ENCODE results near the gene P2RX4. TPM values are rescaled to one million over a fixed set of nuclear protein-coding genes. Genes with fewer than 3 reads are reported as not detected.
"Not testable (repeated sequence)": the region's sequence is repeated elsewhere in the genome, so short reads cannot be mapped to it uniquely, and the experiment has no call there.

The P2RX4 gene
- polyA plus RNA-seq, 1 donor (not counting 4 experiments of a cell fraction or from before 2014, with no cell fraction given): 5.1 TPM

DNA sequence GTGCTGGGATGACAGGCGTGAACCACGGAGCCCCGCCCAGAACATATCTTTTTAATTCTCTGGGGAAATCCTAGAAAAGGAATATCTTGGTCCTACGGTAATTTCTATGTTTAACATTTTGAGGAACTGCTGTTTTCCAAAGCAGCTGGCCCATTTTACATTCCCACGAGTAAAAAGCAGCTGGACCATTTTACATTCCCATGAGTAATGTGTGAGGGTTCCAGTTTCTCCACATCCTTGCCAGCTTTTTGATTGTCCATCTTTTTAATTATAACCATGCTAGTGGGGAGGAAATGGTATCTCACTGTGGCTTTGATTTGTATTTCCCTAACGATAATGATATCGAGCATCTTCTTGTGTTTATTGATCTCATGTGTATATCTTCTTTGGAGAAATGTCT is 4.4 kb upstream of the P2RX4 start:
- H3K9ac ChIP-seq (ENCODE audit: control insufficient read depth, extremely low read depth, insufficient read depth, low read length): no peak overlapping the region
- no peaks in the 10 kb centered on the region for H3K27me3 ChIP-seq (ENCODE audit: control insufficient read depth, extremely low read depth, insufficient read depth, low read length)
- no peak overlapping the region for H3K4me2 ChIP-seq (ENCODE audit: control insufficient read depth, extremely low read depth, insufficient read depth, low read depth, low read length)
- FAIRE-seq: no peak
- no peaks in the 10 kb centered on the region for H3K9me3 ChIP-seq (ENCODE audit: control insufficient read depth, low read depth, low read length)
- H3K36me3 ChIP-seq (ENCODE audit: control insufficient read depth in 2 of 2, extremely low read depth in 1 of 2, insufficient read depth in 2 of 2, low read length in 2 of 2): no peaks in the 10 kb centered on the region
- no peak overlapping the region for H3K27ac ChIP-seq (ENCODE audit: control insufficient read depth, insufficient read depth, low read length)
- dilution Hi-C loops (cut with MboI; ENCODE audit: extremely low pct_ligation_motif_present, low sequenced_read_pairs): no loop called here
- H3K79me2 ChIP-seq (ENCODE audit: control insufficient read depth, insufficient read depth, low read length): no peaks in the 10 kb centered on the region
- peaks cover under 1% of the 10 kb centered on the region for H3K4me1 ChIP-seq (ENCODE audit: control insufficient read depth, extremely low read depth, insufficient read depth, low read length)
- H4K20me1 ChIP-seq (ENCODE audit: control insufficient read depth, extremely low read depth, insufficient read depth, low read length): no peaks in the 10 kb centered on the region
- H3K9me1 ChIP-seq (ENCODE audit: control insufficient read depth, extremely low read depth, insufficient read depth, low read length): no peaks in the 10 kb centered on the region
- no peak overlapping the region for H3K4me3 ChIP-seq (ENCODE audit: control insufficient read depth in 2 of 3, extremely low read depth in 1 of 3, insufficient read depth in 2 of 3, low read depth in 1 of 3, low read length in 3 of 3)
- DNase-seq (ENCODE audit: low read depth, low spot score): no peak
- H2AFZ ChIP-seq (ENCODE audit: control insufficient read depth, low read length): no peak overlapping the region
- TF ChIP-seq EZH2 (IDR thresholded peaks at IDR 0.05; ENCODE audit: low read length) (no peak), CTCF (optimal IDR thresholded peaks at IDR 0.05 in 1 of 3, IDR thresholded peaks at IDR 0.05 in 1 of 3, conservative IDR thresholded peaks at IDR 0.05 in 1 of 3; ENCODE audit: extremely low read depth in 1 of 3, insufficient read depth in 2 of 3, low read length in 3 of 3) (no peak)

DNA sequence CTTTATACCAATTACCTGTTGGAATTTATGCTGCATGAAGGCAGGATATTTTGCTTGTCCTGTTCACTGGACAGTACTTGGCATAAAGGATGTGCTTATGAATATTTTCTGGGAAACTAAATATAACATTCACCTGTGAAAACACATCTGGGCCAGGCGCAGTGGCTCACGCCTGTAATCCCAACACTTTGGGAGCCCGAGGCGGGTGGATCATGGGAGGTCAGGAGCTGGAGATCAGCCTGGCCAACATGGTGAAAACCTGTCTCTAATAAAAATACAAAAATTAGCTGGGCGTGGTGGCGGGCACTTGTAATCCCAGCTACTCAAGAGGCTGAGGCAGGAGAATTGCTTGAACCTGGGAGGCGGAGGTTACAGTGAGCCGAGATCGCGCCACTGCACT is 1.4 kb upstream of the P2RX4 start:
- H3K9me1 ChIP-seq (ENCODE audit: control insufficient read depth, extremely low read depth, insufficient read depth, low read length); H3K4me3 ChIP-seq (ENCODE audit: control insufficient read depth in 2 of 3, extremely low read depth in 1 of 3, insufficient read depth in 2 of 3, low read depth in 1 of 3, low read length in 3 of 3); FAIRE-seq; H3K79me2 ChIP-seq (ENCODE audit: control insufficient read depth, insufficient read depth, low read length); H3K4me1 ChIP-seq (ENCODE audit: control insufficient read depth, extremely low read depth, insufficient read depth, low read length); DNase-seq (ENCODE audit: low read depth, low spot score); H3K4me2 ChIP-seq (ENCODE audit: control insufficient read depth, extremely low read depth, insufficient read depth, low read depth, low read length); H3K9ac ChIP-seq (ENCODE audit: control insufficient read depth, extremely low read depth, insufficient read depth, low read length); H2AFZ ChIP-seq (ENCODE audit: control insufficient read depth, low read length); H3K27me3 ChIP-seq (ENCODE audit: control insufficient read depth, extremely low read depth, insufficient read depth, low read length); H3K9me3 ChIP-seq (ENCODE audit: control insufficient read depth, low read depth, low read length); H4K20me1 ChIP-seq (ENCODE audit: control insufficient read depth, extremely low read depth, insufficient read depth, low read length); H3K27ac ChIP-seq (ENCODE audit: control insufficient read depth, insufficient read depth, low read length); dilution Hi-C loops (cut with MboI; ENCODE audit: extremely low pct_ligation_motif_present, low sequenced_read_pairs); H3K36me3 ChIP-seq (ENCODE audit: control insufficient read depth in 2 of 2, extremely low read depth in 1 of 2, insufficient read depth in 2 of 2, low read length in 2 of 2): not testable (repeated sequence)

- dilution Hi-C loops (cut with MboI; ENCODE audit: extremely low pct_ligation_motif_present, low sequenced_read_pairs): no loop called here
- Histone ChIP-seq H3K4me1 (ENCODE audit: control insufficient read depth, extremely low read depth, insufficient read depth, low read length) (peaks cover 5% of the 10 kb centered on the region), H3K9me1 (ENCODE audit: control insufficient read depth, extremely low read depth, insufficient read depth, low read length) (no peaks in the 10 kb centered on the region), H3K9me3 (ENCODE audit: control insufficient read depth, low read depth, low read length) (no peaks in the 10 kb centered on the region), H3K36me3 (ENCODE audit: control insufficient read depth in 2 of 2, extremely low read depth in 1 of 2, insufficient read depth in 2 of 2, low read length in 2 of 2) (no peaks in the 10 kb centered on the region), H3K79me2 (ENCODE audit: control insufficient read depth, insufficient read depth, low read length) (no peaks in the 10 kb centered on the region), H3K9ac (ENCODE audit: control insufficient read depth, extremely low read depth, insufficient read depth, low read length) (no peak overlapping the region), H4K20me1 (ENCODE audit: control insufficient read depth, extremely low read depth, insufficient read depth, low read length) (no peaks in the 10 kb centered on the region), H2AFZ (ENCODE audit: control insufficient read depth, low read length) (no peak overlapping the region), H3K4me2 (ENCODE audit: control insufficient read depth, extremely low read depth, insufficient read depth, low read depth, low read length) (peak overlapping the region; percentile 87), H3K4me3 (ENCODE audit: control insufficient read depth in 2 of 3, extremely low read depth in 1 of 3, insufficient read depth in 2 of 3, low read depth in 1 of 3, low read length in 3 of 3) (no peak overlapping the region), H3K27me3 (ENCODE audit: control insufficient read depth, extremely low read depth, insufficient read depth, low read length) (no peaks in the 10 kb centered on the region), H3K27ac (ENCODE audit: control insufficient read depth, insufficient read depth, low read length) (no peak overlapping the region)
- no peak for TF ChIP-seq CTCF (optimal IDR thresholded peaks at IDR 0.05 in 1 of 3, IDR thresholded peaks at IDR 0.05 in 1 of 3, conservative IDR thresholded peaks at IDR 0.05 in 1 of 3; ENCODE audit: extremely low read depth in 1 of 3, insufficient read depth in 2 of 3, low read length in 3 of 3)
- no peak for TF ChIP-seq EZH2 (IDR thresholded peaks at IDR 0.05; ENCODE audit: low read length)
- FAIRE-seq (no peak), DNase-seq (ENCODE audit: low read depth, low spot score) (no peak)
Measured at GRCh38 chr12:121209221-121209620, 708 bp upstream of the P2RX4 start.

Data from keratinocyte (primary cell).